ENCODE results near the gene WNT3A. TPM values are rescaled to one million over a fixed set of nuclear protein-coding genes. Genes with fewer than 3 reads are reported as not detected.

WNT3A gene
- total RNA-seq, 1 experiment from 2014 or later: not detected

DNA sequence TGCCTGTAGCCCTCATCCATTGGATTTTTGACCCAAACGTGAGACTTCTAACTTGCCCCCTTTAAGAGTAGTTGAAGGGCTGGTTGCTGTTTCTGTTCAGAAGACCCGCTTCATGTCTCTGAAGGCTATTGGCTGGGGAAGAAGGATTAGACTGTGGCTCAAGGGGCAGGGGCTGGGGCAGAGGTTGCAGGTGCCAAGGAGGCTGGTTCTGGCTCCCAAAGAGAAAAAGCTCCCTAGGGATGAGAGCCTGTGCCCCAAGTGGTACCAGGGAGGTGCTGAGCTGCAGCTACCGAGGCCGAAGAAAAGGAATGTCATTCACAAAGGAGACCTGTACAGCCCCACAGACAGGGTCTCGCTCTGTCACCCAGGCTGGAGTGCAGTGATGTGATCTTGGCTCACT is 5.8 kb downstream of the WNT3A start:
- Histone ChIP-seq H3K4me3 (ENCODE audit: low read depth, low read length, poor library complexity, severe bottlenecking) (no peak overlapping the region), H3K36me3 (ENCODE audit: insufficient read depth, low read length, poor library complexity, severe bottlenecking) (no peaks in the 10 kb centered on the region), H3K4me1 (ENCODE audit: insufficient read depth, low read length, poor library complexity, severe bottlenecking) (no peaks in the 10 kb centered on the region), H3K9me3 (ENCODE audit: low read depth, low read length, poor library complexity, severe bottlenecking) (no peaks in the 10 kb centered on the region), H3K27me3 (replicated peaks; ENCODE audit: insufficient read depth, low read depth, low read length, poor library complexity) (peaks cover 64% of the 10 kb centered on the region), H3K27ac (ENCODE audit: low read depth, low read length, poor library complexity, severe bottlenecking) (no peak overlapping the region)
- ChIA-PET CTCF (no interaction called here), POLR2A (ENCODE audit: low non-redundant PET) (no interaction called here)
- TF ChIP-seq, protein P1, sequence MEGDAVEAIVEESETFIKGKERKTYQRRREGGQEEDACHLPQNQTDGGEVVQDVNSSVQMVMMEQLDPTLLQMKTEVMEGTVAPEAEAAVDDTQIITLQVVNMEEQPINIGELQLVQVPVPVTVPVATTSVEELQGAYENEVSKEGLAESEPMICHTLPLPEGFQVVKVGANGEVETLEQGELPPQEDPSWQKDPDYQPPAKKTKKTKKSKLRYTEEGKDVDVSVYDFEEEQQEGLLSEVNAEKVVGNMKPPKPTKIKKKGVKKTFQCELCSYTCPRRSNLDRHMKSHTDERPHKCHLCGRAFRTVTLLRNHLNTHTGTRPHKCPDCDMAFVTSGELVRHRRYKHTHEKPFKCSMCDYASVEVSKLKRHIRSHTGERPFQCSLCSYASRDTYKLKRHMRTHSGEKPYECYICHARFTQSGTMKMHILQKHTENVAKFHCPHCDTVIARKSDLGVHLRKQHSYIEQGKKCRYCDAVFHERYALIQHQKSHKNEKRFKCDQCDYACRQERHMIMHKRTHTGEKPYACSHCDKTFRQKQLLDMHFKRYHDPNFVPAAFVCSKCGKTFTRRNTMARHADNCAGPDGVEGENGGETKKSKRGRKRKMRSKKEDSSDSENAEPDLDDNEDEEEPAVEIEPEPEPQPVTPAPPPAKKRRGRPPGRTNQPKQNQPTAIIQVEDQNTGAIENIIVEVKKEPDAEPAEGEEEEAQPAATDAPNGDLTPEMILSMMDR (conservative IDR thresholded peaks at IDR 0.05; ENCODE audit: low read depth, low read length): no peak
- TF ChIP-seq EZH2 (IDR thresholded peaks at IDR 0.05; ENCODE audit: borderline replicate concordance, low read depth, low read length, poor library complexity, severe bottlenecking): no peak
- no TSS peak for BruUV-seq (replicated peaks)
- DNase-seq (ENCODE audit: low spot score): no peak
- intact Hi-C loops (cut with micrococcal nuclease; ENCODE audit: unreplicated experiment): no loop called here

DNA sequence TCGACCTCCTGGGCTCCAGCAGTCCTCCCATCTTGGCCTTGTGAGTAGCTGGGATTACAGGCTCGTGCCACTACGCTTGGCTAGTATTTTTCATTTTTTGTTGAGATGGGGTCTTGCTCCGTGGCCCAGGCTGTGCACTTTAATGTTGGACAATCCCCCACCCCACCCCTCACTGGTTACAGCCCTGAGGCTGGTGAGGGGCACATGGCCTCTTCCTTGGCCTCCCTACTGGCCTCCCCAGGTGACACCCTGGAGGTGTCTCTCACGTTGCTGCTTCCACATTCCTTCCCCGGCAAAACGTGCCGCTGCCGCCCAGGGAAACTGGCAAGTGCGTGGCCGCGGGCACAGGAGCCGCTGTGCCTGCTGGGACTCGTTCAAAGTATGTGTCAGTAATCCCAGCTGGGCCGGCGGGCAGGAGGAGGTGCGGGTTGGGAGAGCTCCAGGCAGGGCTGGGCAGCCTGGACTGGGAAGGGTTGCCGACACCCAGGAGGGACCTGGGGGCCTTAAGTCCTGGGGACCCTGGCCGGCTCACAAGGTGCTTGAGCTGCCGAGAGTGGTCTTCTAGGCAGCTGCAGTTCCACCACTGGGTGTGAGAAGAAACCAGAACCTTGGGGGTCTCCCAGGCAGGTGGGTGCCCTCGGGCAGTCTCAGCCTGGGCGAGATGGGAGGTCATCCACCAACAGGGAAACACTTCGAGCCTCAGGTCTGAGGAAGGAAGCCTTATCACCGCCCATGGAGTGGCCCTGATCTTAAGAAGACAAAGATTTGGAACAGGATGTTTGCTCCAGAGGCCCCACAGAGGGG is 6.5 kb downstream of the WNT3A start:
- H3K4me1 ChIP-seq (ENCODE audit: insufficient read depth, low read length, poor library complexity, severe bottlenecking): no peaks in the 10 kb centered on the region
- TF ChIP-seq, protein P1 (conservative IDR thresholded peaks at IDR 0.05; ENCODE audit: low read depth, low read length): no peak
- TF ChIP-seq EZH2 (IDR thresholded peaks at IDR 0.05; ENCODE audit: borderline replicate concordance, low read depth, low read length, poor library complexity, severe bottlenecking): no peak
- POLR2A ChIA-PET (ENCODE audit: low non-redundant PET): no interaction called here
- no TSS peak for BruUV-seq (replicated peaks)
- intact Hi-C loops (cut with micrococcal nuclease; ENCODE audit: unreplicated experiment): no loop called here
- CTCF ChIA-PET: no interaction called here
- H3K4me3 ChIP-seq (ENCODE audit: low read depth, low read length, poor library complexity, severe bottlenecking): no peak overlapping the region
- no peaks in the 10 kb centered on the region for H3K36me3 ChIP-seq (ENCODE audit: insufficient read depth, low read length, poor library complexity, severe bottlenecking)
- H3K9me3 ChIP-seq (ENCODE audit: low read depth, low read length, poor library complexity, severe bottlenecking): no peaks in the 10 kb centered on the region
- no peak overlapping the region for H3K27ac ChIP-seq (ENCODE audit: low read depth, low read length, poor library complexity, severe bottlenecking)
- DNase-seq (ENCODE audit: low spot score): no peak
- peaks cover 56% of the 10 kb centered on the region for H3K27me3 ChIP-seq (replicated peaks; ENCODE audit: insufficient read depth, low read depth, low read length, poor library complexity)

DNA sequence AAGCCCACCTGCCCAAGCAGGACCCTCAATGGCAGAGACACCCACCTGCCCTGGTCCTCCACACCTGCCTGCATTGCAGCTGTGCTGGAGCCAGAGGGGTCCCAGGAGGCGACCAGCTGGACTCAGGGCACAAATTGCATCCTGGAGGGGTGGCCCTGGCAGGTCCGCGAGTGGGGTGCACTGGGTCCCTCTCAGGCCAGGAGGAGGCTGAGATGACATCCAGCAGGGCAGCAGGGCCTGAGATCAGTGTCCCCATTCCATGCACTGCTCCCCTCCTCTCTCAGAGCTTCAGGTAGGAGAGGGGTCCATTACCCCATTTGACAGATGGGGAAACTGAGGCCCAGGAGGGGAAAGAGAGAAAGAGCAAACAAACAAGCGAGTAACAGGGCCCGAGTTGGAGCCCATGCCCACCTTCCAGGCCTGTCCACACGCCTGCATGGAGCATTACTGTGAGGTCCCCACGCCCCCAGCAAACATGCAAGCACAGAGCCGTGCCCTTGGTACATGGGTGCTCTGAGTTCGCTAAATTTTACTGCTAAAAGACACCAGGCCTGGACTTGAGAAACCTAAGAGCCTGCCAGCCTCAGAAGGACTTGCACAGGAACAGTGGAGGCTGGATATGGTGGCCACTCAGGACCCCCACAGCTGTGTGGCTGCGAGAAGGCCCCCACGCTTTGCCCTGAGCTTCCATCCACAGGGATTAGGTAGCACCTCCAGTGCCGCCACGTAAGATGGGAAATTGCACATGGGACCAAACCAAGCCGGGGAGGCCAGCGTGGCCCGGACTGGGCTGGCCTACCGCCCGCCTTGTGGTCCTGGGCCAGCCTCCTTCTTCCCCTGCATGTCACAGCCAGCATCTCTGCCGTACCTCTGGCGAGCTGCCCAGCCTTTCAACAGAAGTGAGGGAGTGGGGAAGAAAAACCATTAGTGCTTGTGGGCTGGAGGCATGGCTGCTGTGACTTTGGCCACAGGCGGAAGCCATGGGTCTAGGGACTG is 7.4 kb downstream of the WNT3A start:
- Histone ChIP-seq H3K27ac (ENCODE audit: low read depth, low read length, poor library complexity, severe bottlenecking) (no peak overlapping the region), H3K27me3 (replicated peaks; ENCODE audit: insufficient read depth, low read depth, low read length, poor library complexity) (peaks cover 47% of the 10 kb centered on the region), H3K9me3 (ENCODE audit: low read depth, low read length, poor library complexity, severe bottlenecking) (no peaks in the 10 kb centered on the region), H3K4me1 (ENCODE audit: insufficient read depth, low read length, poor library complexity, severe bottlenecking) (no peaks in the 10 kb centered on the region), H3K36me3 (ENCODE audit: insufficient read depth, low read length, poor library complexity, severe bottlenecking) (no peaks in the 10 kb centered on the region), H3K4me3 (ENCODE audit: low read depth, low read length, poor library complexity, severe bottlenecking) (no peak overlapping the region)
- BruUV-seq (replicated peaks): no TSS peak
- POLR2A ChIA-PET (ENCODE audit: low non-redundant PET): no interaction called here
- intact Hi-C loops (cut with micrococcal nuclease; ENCODE audit: unreplicated experiment): no loop called here
- DNase-seq (ENCODE audit: low spot score): no peak
- CTCF ChIA-PET: no interaction called here
- TF ChIP-seq, protein P1 (conservative IDR thresholded peaks at IDR 0.05; ENCODE audit: low read depth, low read length): no peak
- TF ChIP-seq EZH2 (IDR thresholded peaks at IDR 0.05; ENCODE audit: borderline replicate concordance, low read depth, low read length, poor library complexity, severe bottlenecking): no peak
